HFFc6 (cell line): Measurements from ENCODE around the gene NEGR1. TPM values are rescaled to one million over a fixed set of nuclear protein-coding genes. Genes with fewer than 3 reads are reported as not detected.

Experiments used
- DNase-seq: peaks from one replicate; pipeline ENCODE4 v3.0.0-alpha.2; 2018
- H3K27ac Mint-ChIP-seq: 2 replicates; pipeline ENCODE4 v1.8.0; 2020; ENCODE audit warnings: mild to moderate bottlenecking, mixed read lengths
- H3K27me3 Mint-ChIP-seq: 2 replicates; pipeline ENCODE4 v1.8.0; 2021; ENCODE audit warnings: mild to moderate bottlenecking, moderate library complexity, mixed read lengths; ENCODE audit not compliant: insufficient read depth
- H3K36me3 Mint-ChIP-seq: 2 replicates; pipeline ENCODE4 v1.8.0; 2021; ENCODE audit warnings: low read depth, mixed read lengths
- H3K4me1 Mint-ChIP-seq: 2 replicates; pipeline ENCODE4 v1.8.0; 2020; ENCODE audit warnings: low read depth, mixed read lengths
- H3K4me3 Mint-ChIP-seq: 2 replicates; pipeline ENCODE4 v1.8.0; 2020; ENCODE audit warnings: mild to moderate bottlenecking, moderate library complexity, mixed read lengths
- H3K9me3 Mint-ChIP-seq: 2 replicates; pipeline ENCODE4 v1.8.0; 2020; ENCODE audit warnings: mild to moderate bottlenecking, mixed read lengths
- CTCF ChIP-seq: fragments of 200-600 bp; sonication (generic); IDR thresholded peaks from 2 replicates; pipeline ENCODE4 v1.5.0; 2021; ENCODE audit warnings: antibody characterized with exemption, mild to moderate bottlenecking
- total RNA-seq, 6 experiments: library from RNA; stranded (reverse); fragmentation: NEBNext Ultra II Directional; extraction: Animal tissue kit (Norgen Biotek cat#: 25700); gene quantifications; 2 replicates in 1 of 6; 3 replicates in 5 of 6; pipeline ENCODE4 v1.2.3, GENCODE V29; 2021

NEGR1 gene
- total RNA-seq, 6 experiments from 2014 or later = 52.8 to 67.6 (median 64.6) TPM

GRCh38 chr1:72056516-72056915 lies 225.8 kb downstream of the NEGR1 start:
- Mint-ChIP-seq H3K9me3 (no peaks in the 10 kb centered on the region), H3K27ac (no peak overlapping the region), H3K4me1 (peaks cover 5% of the 10 kb centered on the region), H3K27me3 (no peaks in the 10 kb centered on the region), H3K36me3 (no peaks in the 10 kb centered on the region), H3K4me3 (no peak overlapping the region)
- no peak for DNase-seq
- TF ChIP-seq CTCF = no peak

GRCh38 chr1:72051538-72051937 lies 230.8 kb downstream of the NEGR1 start:
- Mint-ChIP-seq H3K27me3 (no peaks in the 10 kb centered on the region; the same call in 1 of the 2 replicates), H3K4me1 (peaks cover 8% of the 10 kb centered on the region), H3K27ac (no peak overlapping the region), H3K4me3 (no peak overlapping the region), H3K9me3 (no peaks in the 10 kb centered on the region), H3K36me3 (no peaks in the 10 kb centered on the region)
- TF ChIP-seq CTCF = no peak
- DNase-seq = no peak

GRCh38 chr1:72050551-72050950 lies 231.8 kb downstream of the NEGR1 start:
- DNase-seq = no peak
- H3K27ac Mint-ChIP-seq = no peak overlapping the region
- H3K36me3 Mint-ChIP-seq = no peaks in the 10 kb centered on the region
- H3K4me3 Mint-ChIP-seq = no peak overlapping the region
- no peaks in the 10 kb centered on the region for H3K9me3 Mint-ChIP-seq
- H3K4me1 Mint-ChIP-seq = peaks cover 8% of the 10 kb centered on the region
- no peak for TF ChIP-seq CTCF
- H3K27me3 Mint-ChIP-seq = no peaks in the 10 kb centered on the region; the same call in 1 of the 2 replicates

- Mint-ChIP-seq H3K4me1 (no peaks in the 10 kb centered on the region), H3K4me3 (no peak overlapping the region), H3K27ac (no peak overlapping the region), H3K27me3 (no peaks in the 10 kb centered on the region), H3K36me3 (no peaks in the 10 kb centered on the region), H3K9me3 (no peaks in the 10 kb centered on the region)
- peak; percentile 90 for TF ChIP-seq CTCF
- DNase-seq = peak; percentile 11
These were observed 244.5 kb downstream of the NEGR1 start for GRCh38 chr1:72037745-72038343.

- no peak for TF ChIP-seq CTCF
- Mint-ChIP-seq H3K4me3 (no peak overlapping the region), H3K27me3 (no peaks in the 10 kb centered on the region), H3K36me3 (no peaks in the 10 kb centered on the region), H3K4me1 (no peaks in the 10 kb centered on the region), H3K9me3 (no peaks in the 10 kb centered on the region), H3K27ac (no peak overlapping the region)
- no peak for DNase-seq
These were observed 247.5 kb downstream of the NEGR1 start for GRCh38 chr1:72034827-72035226.
